GM19468 (cell line): Measurements from ENCODE around the gene FGFR3.

ENCODE experiments used
- ATAC-seq: cut with Tn5 transposase; IDR thresholded peaks from one replicate; pipeline ENCODE4 v1.9.1; 2021; ENCODE audit warnings: mild to moderate bottlenecking, moderate library complexity, moderate number of reproducible peaks; ENCODE audit not compliant: unreplicated experiment; ENCODE audit errors: extremely low read depth

Gene FGFR3

GRCh38 chr4:1755297-1755696, 37.8 kb upstream of the FGFR3 start:
- no peak for ATAC-seq

- ATAC-seq = no peak
These were observed 37.0 kb upstream of the FGFR3 start for GRCh38 chr4:1756079-1756478.

GRCh38 chr4:1756893-1757779, 36.0 kb upstream of the FGFR3 start:
- no peak for ATAC-seq

GRCh38 chr4:1757836-1758235, 35.3 kb upstream of the FGFR3 start:
- ATAC-seq = no peak

- ATAC-seq = no peak
These were observed 34.6 kb upstream of the FGFR3 start for GRCh38 chr4:1758306-1759121.

GRCh38 chr4:1759170-1759817, 33.8 kb upstream of the FGFR3 start:
- no peak for ATAC-seq

- ATAC-seq = no peak
These were observed 33.3 kb upstream of the FGFR3 start for GRCh38 chr4:1759818-1760223.

- ATAC-seq = no peak
These were observed 32.5 kb upstream of the FGFR3 start for GRCh38 chr4:1760521-1761071.

- ATAC-seq = no peak
These were observed 31.9 kb upstream of the FGFR3 start for GRCh38 chr4:1761130-1761689.

GRCh38 chr4:1762264-1763010, 30.7 kb upstream of the FGFR3 start:
- no peak for ATAC-seq

- no peak for ATAC-seq
These were observed 30.0 kb upstream of the FGFR3 start for GRCh38 chr4:1763070-1763549.

GRCh38 chr4:1763550-1764080, 29.5 kb upstream of the FGFR3 start:
- ATAC-seq = no peak

GRCh38 chr4:1764670-1765069, 28.4 kb upstream of the FGFR3 start:
- ATAC-seq = no peak

- no peak for ATAC-seq
These were observed 27.6 kb upstream of the FGFR3 start for GRCh38 chr4:1765409-1766072.

GRCh38 chr4:1766106-1767060, 26.7 kb upstream of the FGFR3 start:
- no peak for ATAC-seq

- no peak for ATAC-seq
These were observed 25.9 kb upstream of the FGFR3 start for GRCh38 chr4:1767061-1767769.
